GM19193 (cell line): Measurements from ENCODE around the gene ISG20L2.

Source experiments
- POLR2A ChIP-seq: IDR thresholded peaks from 4 replicates; pipeline ENCODE4 v1.6.1; 2011; ENCODE audit not compliant: insufficient read depth, insufficient read length; ENCODE audit errors: extremely low read depth

ISG20L2 gene

DNA sequence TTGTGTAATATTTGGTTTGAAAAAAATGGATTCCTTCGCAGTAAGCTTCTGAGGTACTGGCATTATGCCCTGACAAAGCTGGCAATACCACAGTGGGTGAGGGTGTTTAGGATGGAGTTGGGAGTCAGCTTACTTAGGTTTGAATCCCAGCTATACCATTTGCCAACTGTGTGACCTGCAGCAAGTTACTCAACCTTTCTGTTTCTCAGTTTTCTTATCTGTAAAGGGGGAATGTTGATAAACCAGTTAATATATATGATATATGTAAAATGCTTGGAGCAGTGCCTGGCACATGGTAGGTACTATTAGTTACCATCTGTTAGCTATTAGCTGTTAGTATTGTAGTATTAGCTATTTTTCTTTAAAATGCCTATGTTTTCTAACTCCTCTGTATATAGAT, 27.8 kb upstream of the ISG20L2 start:
- no peak for TF ChIP-seq POLR2A

DNA sequence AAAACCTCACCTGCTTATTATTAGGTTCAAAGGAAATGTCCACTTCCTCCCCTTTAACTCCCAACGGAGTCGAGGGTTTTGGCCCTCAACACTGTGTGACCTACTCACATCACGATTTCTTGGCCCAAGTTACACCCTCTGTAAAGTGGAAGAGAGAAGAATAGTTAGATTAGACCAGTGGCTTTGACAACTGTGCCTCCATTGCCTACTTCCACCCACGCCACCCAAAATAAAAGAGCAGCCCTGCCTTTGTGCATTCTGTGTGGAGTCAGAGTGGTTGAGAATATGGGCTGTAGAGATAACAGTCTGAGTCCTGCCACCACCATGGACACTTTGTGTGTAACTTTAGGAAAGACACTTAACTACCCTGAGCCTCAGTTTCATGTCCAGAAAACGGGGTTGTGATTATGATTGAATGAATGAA, 27.0 kb upstream of the ISG20L2 start:
- TF ChIP-seq POLR2A: no peak

DNA sequence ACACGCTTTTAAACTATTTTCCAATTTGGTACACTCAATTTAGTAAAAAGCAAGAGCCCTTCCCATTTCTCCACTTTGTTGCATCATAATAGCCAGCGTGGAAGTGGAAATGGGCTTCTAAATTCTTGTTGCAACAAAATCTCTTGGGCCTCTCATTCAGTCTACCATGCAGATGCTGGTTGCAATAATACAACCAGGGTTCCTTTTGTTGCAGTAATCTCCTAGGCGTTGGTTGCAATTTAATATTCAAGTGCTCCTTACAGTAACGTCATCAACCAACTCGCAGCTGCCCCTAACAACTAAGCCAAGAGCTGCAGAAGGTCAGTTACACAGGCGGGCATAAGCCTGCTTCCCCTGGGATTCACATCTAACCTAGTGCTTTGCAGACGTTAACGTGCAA, 25.7 kb upstream of the ISG20L2 start:
- TF ChIP-seq POLR2A: no peak

DNA sequence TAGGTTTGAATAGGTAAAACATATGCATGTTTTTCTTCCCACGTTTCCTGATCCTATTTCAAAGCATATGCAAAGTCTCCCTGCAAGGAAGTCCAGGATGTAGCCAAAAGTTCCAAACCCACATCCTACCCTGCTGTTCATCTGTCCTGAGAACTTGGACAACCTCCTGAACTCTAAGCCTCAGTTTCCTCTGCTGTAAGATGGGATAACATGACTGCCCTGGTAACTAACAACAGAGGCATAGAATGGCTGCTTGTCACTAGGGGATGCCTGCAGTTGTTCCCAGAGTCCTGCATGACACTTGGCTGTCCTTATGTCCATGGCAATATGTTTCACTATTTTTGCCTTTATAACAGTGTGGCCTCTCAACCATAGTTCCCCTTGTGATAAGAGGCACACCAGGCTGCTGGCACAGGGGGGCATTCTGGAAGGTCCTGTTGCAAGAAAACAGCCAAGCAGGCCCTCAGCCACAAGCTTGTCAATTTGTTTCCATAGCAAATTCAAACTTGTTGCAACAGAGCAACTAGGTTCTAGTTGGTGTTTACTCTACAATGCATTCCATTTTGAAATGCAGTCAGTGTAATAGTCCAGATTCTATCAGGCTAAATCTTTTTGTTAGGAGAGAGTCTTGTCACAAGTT, 24.4 kb upstream of the ISG20L2 start:
- no peak for TF ChIP-seq POLR2A

DNA sequence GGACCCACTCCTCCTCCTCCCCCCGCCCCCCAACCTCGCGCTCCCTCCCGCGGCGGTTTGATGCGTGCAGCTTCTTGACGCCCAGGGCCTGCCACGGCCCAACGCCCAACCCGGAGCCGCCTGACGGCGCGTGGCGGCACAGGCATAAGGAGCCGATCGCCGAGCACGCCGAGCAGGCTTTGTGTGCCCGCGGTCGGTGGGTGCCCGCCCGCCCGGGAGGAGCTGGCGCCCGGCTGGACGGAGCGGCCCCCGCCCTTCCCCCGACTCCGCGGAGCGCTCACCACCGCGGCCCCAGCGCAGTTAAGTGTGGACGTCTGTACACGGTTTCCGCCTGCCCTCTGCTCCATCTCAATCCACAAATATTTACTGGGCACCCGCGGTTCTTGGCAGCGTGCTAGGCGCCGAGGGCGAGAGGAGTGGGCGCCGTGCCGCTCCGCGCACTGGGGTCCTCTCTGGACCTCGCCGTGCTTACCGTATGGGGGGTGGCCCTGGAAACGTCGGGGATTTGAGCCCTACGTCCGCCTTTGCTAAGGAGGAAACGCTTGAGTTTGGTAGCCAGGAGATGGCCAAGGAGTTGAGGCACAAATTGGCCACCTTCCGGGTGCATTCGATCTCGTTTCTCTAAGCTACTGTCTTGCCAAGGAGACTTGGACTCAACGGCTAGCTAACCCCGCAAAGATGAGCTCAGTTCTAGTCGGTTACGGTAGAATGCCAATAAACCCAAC, 23.4 kb upstream of the ISG20L2 start:
- TF ChIP-seq POLR2A: peak; percentile 64

DNA sequence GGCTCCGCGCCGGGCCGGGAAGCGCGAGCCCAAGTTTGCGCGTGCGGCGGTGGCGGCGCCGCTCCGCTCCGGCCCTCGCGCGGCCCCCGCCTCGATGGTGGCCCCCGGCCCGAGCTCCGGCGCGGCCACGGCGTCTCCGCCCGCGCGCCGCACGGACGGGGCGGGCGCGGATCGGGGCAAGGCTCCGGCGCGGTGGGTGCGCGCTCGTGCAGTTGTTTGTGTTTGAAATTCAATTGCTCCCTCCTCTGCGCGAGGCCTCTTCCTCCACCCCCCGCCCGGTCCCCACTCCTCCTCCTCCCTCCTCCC, 22.8 kb upstream of the ISG20L2 start, which contains the start of gene HDGF:
Gene HDGF (minus strand): TSS at position 225 of the 306 bp plus-strand sequence. CDS start 246 bp downstream, outside the sequence.
- TF ChIP-seq POLR2A: no peak

DNA sequence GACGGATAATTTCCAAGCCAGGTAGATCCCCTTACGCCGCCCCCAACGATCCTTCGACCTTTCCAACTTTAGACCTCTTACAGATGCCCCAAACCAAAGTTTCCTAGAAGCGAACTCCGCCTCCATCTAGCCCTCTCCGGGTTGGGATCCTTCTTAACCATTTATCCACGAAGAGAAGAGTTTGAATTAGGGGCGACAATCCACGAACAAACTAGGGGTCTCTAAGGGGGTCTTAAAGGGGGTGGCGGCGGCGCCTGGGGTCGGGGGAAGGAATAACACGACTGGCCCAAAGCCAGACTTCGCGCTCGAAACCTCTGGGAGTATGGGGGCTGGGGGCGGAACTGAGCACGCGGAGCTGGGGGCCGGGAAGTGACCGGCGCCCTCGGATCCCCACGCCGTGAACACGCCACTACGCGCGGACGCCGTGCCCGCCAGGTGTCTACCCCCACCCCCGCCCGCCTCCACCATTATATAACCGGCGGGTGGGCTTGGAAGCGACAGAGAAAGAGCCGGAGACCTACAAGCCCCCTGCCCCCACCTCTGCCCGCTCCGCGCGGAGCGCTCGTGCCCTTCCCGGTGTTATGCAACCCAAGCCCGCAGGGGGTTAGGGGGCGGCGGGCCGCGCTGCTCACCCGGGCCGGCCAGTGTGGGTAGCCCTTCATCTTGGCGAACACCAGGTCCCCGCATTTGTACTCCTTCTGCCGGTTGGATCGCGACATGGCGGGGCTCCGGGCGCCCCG, 22.3 kb upstream of the ISG20L2 start:
- TF ChIP-seq POLR2A: peak; percentile 52

DNA sequence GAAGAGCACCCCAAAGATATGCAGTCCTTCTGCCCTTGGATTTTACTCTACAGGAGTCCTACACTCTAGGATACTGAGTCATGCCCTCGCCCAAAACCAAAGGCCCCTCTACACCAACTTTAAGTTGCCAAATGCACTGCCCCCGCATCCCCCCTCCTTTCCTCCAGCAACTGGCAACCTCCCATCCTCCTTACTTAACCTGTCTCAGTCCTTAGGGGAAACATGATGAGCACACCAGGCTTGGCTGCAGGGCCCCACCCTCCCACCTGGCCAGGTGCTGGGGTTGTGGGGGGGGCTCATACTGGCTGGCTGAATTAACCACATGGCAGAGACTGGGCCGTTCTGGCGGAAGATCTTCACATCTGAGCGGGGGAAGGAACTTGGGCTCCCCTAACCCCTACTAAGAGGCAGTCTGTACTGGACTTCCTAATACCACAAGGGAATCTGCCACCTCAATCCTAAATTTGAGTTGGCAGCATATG, 21.7 kb upstream of the ISG20L2 start:
- no peak for TF ChIP-seq POLR2A

DNA sequence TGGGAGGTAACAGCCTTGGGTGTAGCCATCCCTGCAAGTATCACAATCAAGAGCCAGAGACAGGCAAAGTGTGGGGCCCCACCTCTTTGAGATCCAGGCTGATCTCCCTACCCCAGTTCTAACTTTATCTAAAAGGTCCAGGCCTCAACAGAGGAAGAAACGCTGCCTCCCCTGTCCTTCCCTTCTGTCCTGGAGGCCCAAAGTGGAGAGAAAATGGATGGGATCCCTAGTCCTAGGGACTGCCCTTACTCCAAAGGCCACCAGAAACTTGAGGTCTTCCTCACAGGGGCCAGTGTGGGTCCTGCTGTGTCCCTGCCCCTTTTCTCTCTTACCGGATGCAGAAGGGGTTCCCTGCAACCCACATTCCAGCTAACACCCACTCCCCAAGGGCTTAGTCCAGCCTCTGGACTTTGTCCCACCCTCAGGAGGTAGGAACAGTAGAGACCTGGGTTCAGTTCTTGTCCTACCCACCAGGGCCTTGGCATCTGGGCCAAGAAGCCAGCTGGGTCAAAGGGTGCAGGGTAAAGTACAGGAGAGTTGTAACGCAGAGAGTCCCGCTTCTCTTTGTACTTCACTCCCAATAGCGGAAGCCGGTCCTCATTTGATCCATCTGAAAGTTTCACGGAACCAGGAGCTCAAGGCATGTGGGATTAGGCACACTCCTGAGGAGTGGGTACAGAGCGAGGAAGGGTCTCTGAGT, 21.0 kb upstream of the ISG20L2 start:
- no peak for TF ChIP-seq POLR2A

DNA sequence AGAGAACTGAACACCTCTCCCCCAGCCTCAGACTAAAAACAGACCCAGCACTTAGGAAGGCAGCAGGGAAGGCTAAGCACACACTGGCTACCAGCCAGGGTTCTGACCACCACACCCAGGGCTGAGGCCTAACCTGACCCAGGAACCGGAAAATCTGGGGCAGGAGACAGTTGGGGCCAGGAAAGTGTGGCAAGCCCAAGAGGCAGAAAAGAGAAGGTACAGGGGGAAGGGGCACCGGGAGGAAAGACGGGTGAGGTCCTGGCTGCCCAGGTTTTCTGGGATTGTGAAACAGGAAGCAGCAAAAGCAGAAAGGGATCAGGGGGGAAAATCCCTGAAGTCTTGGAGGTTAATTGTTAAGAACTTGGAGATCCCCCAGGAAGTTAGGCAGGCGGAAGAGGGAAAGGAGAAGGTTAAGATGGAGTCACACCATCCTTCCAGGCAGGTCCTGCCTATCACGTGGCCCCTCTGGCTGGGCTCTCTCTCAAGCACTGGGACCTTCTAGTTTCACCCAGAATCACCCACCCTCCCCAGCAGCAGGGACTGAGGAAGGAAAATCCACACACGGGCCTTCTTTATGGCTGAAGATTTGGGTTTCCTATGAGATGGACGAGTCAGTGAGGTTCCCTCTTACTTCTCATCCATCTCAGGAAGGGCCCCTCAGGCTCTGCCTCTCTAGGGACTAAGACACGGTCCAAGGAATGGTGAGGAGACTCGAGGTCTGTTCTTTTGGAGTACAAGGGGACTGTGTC, 20.3 kb upstream of the ISG20L2 start:
- peak; percentile 42 for TF ChIP-seq POLR2A

DNA sequence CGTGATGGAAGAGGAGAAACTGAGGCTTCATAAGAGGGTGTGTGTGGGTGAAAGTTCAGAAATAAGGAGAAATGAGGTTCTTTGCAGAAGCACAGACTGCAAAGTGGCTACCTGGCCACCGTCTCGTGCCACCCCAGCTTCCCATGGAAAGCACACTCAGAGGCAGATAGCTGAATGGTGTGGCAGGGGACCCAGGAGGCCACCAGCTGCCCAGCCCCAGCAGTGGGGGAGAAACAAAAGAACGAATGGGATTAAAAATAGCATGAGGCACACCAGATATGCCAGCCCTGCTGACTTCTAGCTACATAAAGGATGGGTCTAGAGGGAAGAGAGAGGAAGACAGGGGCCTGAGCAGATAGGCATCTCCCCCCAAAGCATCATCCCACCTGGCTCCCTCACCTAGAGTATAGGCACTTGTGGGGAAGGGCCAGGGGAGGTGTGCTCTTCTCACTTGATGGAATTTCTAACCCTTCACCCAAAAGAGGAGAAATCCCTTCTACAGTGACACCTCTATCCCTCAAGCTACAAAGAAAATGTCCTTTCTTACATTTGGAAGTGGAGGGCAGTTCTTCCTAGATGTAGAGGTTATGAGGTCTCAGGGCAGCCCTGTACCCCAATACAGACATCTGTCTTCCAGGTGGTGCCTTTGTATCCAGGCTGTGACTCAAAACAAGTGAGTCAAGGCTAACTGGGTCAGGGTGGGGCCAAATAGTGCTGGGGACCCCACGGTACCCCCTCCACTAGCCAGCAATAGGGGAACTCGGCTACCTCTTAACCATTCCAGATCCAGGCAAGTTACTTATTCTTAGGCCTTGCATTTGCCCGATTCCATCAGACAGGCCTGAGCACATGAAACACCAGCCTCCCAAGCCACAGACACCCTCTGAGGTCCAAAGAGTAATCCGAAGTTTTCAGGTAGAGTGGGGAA, 19.4 kb upstream of the ISG20L2 start:
- no peak for TF ChIP-seq POLR2A

DNA sequence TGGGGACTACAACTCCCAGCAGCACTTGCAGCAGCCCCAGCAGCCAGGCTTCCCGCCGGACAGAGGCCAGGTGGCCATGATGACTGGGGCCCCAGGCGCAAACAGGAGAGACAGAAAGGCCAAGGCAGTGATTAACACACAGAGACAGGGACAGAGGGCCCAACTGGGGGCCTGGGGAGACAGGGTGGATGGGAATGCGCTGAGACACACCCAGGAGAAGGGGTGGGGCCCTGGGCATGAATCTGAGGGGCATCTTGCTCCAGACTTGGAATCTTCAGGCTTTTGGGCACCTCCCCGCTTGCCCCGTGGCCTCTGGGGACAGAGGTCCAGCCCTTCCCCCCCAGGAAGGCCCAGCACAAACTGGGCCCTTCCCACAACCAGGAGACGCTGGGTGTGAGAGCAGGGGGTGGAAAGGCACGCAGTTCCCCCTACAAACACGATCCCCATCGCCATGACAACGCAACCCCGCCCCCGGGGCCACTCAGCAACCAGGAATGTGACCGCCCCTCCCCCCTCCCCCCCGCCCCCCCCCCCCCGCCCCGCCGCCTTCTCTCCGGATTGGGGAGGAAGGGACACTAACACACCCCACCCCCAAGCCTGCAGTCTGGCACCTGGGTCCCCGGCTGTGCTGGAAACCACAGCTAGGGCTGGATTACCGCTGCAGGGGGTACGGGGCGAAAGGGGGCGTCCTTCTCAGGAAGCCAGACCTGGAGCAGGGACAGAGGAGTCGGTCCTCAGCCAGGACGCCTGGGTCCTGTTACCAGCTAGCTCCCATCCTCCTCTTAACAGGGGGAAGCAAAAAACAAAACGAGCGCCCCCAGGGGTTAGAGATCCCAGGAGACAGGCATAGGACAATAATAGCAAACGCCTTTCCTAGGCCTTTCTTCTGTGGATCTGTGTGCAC, 18.4 kb upstream of the ISG20L2 start:
- TF ChIP-seq POLR2A: no peak

DNA sequence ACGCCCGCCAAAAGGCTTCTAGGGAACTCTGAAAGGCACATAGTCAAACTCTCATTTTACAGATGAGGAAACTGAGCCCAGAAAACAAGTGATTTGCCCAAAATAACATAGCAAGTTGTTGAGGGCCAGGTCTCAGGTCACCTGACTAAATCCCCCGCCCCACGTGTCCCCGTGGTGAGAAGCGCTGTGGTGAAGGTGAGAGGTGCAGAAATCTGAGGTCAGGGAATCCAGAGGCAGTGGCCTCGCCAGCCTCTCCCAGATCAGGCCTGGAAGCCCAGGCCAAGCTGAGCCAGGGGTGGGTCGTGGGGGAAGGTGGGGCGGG, 17.8 kb upstream of the ISG20L2 start:
- TF ChIP-seq POLR2A: no peak
